Mesodermal cell (in vitro differentiated cells): Measurements from ENCODE around the gene MINDY4. TPM values are rescaled to one million over a fixed set of nuclear protein-coding genes. Genes with fewer than 3 reads are reported as not detected.

Experiments
- H3K27ac ChIP-seq: 2 replicates; pipeline ENCODE4 v1.7.0; 2013; ENCODE audit warnings: mild to moderate bottlenecking, low read depth, low read length, moderate library complexity; ENCODE audit not compliant: severe bottlenecking
- H3K36me3 ChIP-seq: 2 replicates; pipeline ENCODE4 v1.7.1; 2013; ENCODE audit warnings: mild to moderate bottlenecking, low read length, moderate library complexity; ENCODE audit not compliant: control insufficient read depth, insufficient read depth
- H3K4me1 ChIP-seq: one replicate; pipeline ENCODE4 v1.7.1; 2013; ENCODE audit warnings: mild to moderate bottlenecking, low read length; ENCODE audit not compliant: insufficient read depth, control insufficient read depth, poor library complexity, severe bottlenecking
- H3K4me3 ChIP-seq: 2 replicates; pipeline ENCODE4 v1.7.0; 2013; ENCODE audit warnings: low read length, control low read depth, mild to moderate bottlenecking; ENCODE audit not compliant: insufficient read depth, poor library complexity, severe bottlenecking; ENCODE audit errors: extremely low read depth
- H3K9me3 ChIP-seq: 2 replicates; pipeline ENCODE4 v1.7.1; 2013; ENCODE audit warnings: mild to moderate bottlenecking, low read length, moderate library complexity; ENCODE audit not compliant: control insufficient read depth
- WGBS, 2 experiments: methylation state at CpG; one replicate each; pipeline ENCODE4 v1.1.5; 2013; ENCODE audit warnings: missing lambda C conversion rate in 2 of 2; ENCODE audit not compliant: insufficient coverage in 2 of 2; 5-methylcytosine and 5-hydroxymethylcytosine counted together
- polyA plus RNA-seq, 2 experiments: library from polyadenylated mRNA; stranded (reverse); fragments of 50-300 nt; gene quantifications; one replicate each; pipeline ENCODE4 v1.2.3, GENCODE V29; 2013

Gene MINDY4
- polyA plus RNA-seq (2013, experiment 1 of 2) = 3.2 TPM
- 3.8 TPM for polyA plus RNA-seq (2013, experiment 2 of 2)

- WGBS, 2 experiments = 3 to 4% methylated on average over 40 to 57 of the region's 62 CpGs
- H3K36me3 ChIP-seq = no peaks in the 10 kb centered on the region
- peak within 1 kb of the TSS; percentile 85 for H3K27ac ChIP-seq
- H3K9me3 ChIP-seq = no peaks in the 10 kb centered on the region
- peak within 1 kb of the TSS; percentile 72 for H3K4me3 ChIP-seq
- peaks cover 3% of the 10 kb centered on the region for H3K4me1 ChIP-seq
Measured at GRCh38 chr7:30771174-30771879, at the start of gene MINDY4. TSS of gene MINDY4 (plus strand) at chr7:30771417. CDS start at chr7:30771494, 77 bp downstream.

GRCh38 chr7:30722187-30722586, 49.0 kb upstream of the MINDY4 start:
- H3K27ac ChIP-seq = no peak overlapping the region

DNA sequence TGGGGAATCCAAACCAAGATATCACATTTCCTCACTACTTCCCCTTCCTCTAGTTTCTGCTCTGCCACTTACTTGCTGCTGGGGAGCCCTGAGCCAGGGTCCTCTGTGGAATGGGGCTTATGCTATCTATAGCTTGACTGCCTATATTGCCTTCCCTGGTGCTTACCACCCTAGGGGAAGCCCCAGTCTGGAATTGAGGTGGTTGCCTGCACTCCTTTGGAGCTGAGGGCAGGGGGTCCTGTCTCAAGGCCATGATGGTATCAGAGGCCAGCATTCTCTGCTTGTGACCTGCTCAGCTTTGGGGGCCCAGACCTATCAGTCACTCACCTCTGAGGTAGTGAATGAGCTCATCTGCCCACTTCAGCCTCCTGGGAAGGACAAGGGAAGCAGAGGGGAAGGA, 48.5 kb upstream of the MINDY4 start:
- peaks cover 18% of the 10 kb centered on the region for H3K9me3 ChIP-seq
- no peak overlapping the region for H3K27ac ChIP-seq
- no peak overlapping the region for H3K4me3 ChIP-seq
- H3K36me3 ChIP-seq = no peaks in the 10 kb centered on the region
- H3K4me1 ChIP-seq = no peaks in the 10 kb centered on the region

More at GRCh38 chr7:30722187-30722586, 49.0 kb upstream of the MINDY4 start:
- no peaks in the 10 kb centered on the region for H3K36me3 ChIP-seq
- no peak overlapping the region for H3K4me3 ChIP-seq
- H3K9me3 ChIP-seq = peaks cover 22% of the 10 kb centered on the region
- H3K4me1 ChIP-seq = no peaks in the 10 kb centered on the region
- WGBS, 2 experiments = 57% methylated on average over 2 of the region's 2 CpGs; no CpG with 5 or more reads in 1 of the 2 experiments

DNA sequence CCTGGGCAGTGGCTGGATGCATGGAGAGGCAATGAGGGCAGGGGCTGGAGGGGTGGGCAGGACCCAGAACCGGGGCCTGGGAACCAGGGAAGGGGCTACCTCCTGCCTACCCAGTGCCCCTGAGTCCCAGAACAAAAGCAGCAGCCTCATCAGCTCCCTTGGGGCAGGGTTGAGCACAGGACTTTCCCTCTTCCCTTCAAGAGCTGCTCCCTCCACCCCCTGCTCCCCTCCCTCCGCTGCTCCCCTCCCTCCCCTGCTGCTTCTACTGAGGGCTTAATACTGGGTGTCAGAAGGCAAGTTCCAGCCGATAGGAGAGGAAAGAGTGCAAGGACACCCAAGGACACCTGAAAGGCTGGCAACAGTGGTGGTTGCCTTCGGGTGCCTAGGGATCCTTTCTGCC, 47.4 kb upstream of the MINDY4 start:
- Histone ChIP-seq H3K4me3 (no peak overlapping the region), H3K9me3 (peaks cover 11% of the 10 kb centered on the region), H3K27ac (no peak overlapping the region), H3K4me1 (no peaks in the 10 kb centered on the region), H3K36me3 (no peaks in the 10 kb centered on the region)
- WGBS, 2 experiments = 33 to 90% methylated on average over 1 to 2 of the region's 4 CpGs

- Histone ChIP-seq H3K27ac (no peak overlapping the region), H3K36me3 (no peaks in the 10 kb centered on the region), H3K9me3 (no peaks in the 10 kb centered on the region), H3K4me1 (no peaks in the 10 kb centered on the region), H3K4me3 (no peak overlapping the region)
- 87 to 90% methylated on average over 4 to 5 of the region's 7 CpGs for WGBS, 2 experiments
Measured at GRCh38 chr7:30726296-30727006, 44.8 kb upstream of the MINDY4 start.

- H3K9me3 ChIP-seq = no peaks in the 10 kb centered on the region
- H3K36me3 ChIP-seq = no peaks in the 10 kb centered on the region
- H3K4me3 ChIP-seq = no peak overlapping the region
- H3K27ac ChIP-seq = no peak overlapping the region
- no peaks in the 10 kb centered on the region for H3K4me1 ChIP-seq
- 38 to 42% methylated on average over 5 to 8 of the region's 8 CpGs for WGBS, 2 experiments
Measured at GRCh38 chr7:30727061-30727945, 43.9 kb upstream of the MINDY4 start.

GRCh38 chr7:30728591-30729100, 42.6 kb upstream of the MINDY4 start:
- no peak overlapping the region for H3K4me3 ChIP-seq
- no peaks in the 10 kb centered on the region for H3K4me1 ChIP-seq
- WGBS, 2 experiments = 80 to 82% methylated on average over 6 of the region's 6 CpGs
- no peak overlapping the region for H3K27ac ChIP-seq
- no peaks in the 10 kb centered on the region for H3K36me3 ChIP-seq
- no peaks in the 10 kb centered on the region for H3K9me3 ChIP-seq

- Histone ChIP-seq H3K9me3 (no peaks in the 10 kb centered on the region), H3K4me3 (no peak overlapping the region), H3K4me1 (no peaks in the 10 kb centered on the region), H3K36me3 (no peaks in the 10 kb centered on the region), H3K27ac (no peak overlapping the region)
- WGBS, 2 experiments = 70 to 92% methylated on average over 1 to 2 of the region's 2 CpGs
Measured at GRCh38 chr7:30729642-30730041, 41.6 kb upstream of the MINDY4 start.

DNA sequence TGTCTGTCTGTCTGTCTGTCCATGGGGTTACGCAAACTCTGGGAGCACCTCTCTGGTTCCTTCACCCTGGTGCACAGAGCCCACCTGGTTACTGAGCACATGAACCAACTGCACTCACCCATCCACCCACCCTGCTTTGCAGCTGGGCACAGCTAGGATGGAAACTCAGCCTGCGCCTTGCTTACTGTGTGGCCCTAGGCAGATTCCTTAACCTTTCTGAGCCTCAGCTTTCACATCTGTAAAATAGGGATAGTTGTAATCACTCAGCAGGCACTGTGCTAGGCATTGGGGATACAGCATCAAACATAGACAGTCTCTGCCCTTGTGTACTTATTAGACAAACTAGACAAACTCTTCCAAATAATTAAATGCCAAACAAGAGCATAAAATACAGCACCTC, 41.1 kb upstream of the MINDY4 start:
- Histone ChIP-seq H3K36me3 (no peaks in the 10 kb centered on the region), H3K4me1 (no peaks in the 10 kb centered on the region), H3K27ac (no peak overlapping the region), H3K9me3 (no peaks in the 10 kb centered on the region), H3K4me3 (no peak overlapping the region)
- 100% methylated on average over 1 of the region's 2 CpGs; no CpG with 5 or more reads in 1 of the 2 experiments for WGBS, 2 experiments

DNA sequence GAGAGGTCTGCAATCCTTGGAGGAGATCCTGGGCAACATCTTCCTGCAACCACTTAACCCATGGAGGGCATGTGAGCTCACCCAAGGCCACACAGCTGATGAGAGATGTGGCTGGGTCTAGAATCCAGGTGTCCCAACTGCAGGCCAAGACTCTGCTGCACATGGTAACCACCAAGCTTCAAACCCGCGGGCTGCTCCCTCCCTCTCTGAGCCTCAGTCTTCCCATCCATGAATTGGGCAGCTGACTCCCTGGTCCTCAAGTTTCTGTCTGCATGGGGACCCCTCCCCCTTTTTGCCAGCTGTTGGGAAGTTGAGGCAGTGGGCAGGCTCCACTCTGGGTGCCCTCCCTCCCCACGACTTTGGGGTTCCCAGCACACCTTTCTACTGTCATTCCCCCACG, 40.2 kb upstream of the MINDY4 start:
- no peaks in the 10 kb centered on the region for H3K4me1 ChIP-seq
- WGBS, 2 experiments = 82 to 94% methylated on average over 3 to 4 of the region's 4 CpGs
- no peak overlapping the region for H3K4me3 ChIP-seq
- H3K9me3 ChIP-seq = no peaks in the 10 kb centered on the region
- H3K36me3 ChIP-seq = no peaks in the 10 kb centered on the region
- H3K27ac ChIP-seq = no peak overlapping the region
